HK-2 (cell line): ENCODE measurements around the gene EMX1.
A peak's percentile ranks its signal among the peaks of the same experiment; 100 is the strongest.

ENCODE experiments used
- DNase-seq: peaks from one replicate; pipeline ENCODE4 v3.0.0-alpha.2; 2018; ENCODE audit not compliant: unreplicated experiment

The EMX1 gene

DNA sequence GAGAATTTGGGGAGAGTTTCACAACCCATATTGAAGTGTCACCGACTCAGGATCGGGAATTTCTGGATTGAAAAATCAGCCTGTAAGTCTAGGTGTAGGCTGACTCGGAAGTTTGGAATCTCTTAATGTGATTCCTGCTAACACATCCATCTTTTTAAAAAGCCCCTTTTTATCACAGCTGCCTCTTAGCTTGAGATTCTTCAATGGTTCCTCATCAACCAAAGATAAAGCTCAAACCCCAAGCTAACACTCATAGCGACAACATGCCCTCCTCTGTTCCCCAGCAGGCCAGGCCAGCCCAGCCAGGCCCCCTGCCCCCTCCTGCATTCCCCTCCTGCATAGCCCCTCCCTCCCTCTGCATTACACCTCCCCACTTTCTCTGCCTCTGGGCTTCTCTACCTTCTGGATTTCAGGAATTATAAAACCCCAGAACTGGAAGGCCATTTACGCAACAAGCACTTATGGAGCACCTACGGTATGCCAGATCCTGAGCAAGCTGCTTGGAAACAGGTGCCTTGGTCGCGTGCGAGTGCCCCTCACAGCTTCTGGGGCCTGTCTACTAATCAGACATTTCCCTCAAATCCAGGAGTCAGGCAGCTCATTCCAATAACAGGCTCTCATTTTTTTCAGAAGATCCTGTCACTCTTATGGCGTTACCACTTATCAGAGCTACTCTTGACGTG is 63.4 kb downstream of the EMX1 start:
- peak; percentile 19 for DNase-seq

DNA sequence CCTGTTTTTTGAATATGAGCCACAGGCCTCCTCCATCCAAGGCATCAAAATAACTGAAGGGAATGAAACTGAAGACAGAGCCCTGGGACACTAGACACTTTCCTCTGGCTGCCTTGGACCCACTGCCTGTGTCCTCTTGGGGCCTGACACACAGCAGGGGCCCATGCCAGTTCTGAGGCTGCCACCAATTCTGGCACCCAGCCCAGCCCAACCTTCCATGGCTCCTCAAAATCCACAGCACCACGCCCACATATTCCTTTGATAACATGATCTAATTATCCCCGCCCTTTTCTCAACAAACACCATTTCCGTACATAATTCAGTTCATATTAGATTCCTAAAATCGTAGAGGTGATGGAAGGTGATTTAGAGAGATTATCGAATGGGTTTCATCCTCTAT is 64.2 kb downstream of the EMX1 start:
- DNase-seq, result no peak

DNA sequence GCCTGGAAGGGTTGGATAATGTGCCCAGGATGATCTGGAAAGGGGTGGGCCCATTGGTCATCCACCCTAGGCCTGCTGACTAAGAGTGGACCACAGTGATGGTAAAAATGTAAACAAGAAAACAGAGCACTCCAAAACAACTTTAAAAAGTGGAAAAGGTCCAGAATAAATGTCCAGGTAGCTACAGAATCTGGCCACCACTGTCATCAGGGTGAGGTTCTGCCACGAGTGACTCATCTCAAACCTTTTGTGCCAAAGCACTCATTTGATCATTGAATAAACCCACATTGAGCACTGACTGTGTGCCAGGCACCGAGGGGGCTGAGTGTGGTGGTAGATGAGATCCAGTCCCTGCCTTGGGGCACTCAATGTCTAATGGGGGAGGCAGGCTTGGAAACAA is 64.9 kb downstream of the EMX1 start:
- no peak for DNase-seq

DNA sequence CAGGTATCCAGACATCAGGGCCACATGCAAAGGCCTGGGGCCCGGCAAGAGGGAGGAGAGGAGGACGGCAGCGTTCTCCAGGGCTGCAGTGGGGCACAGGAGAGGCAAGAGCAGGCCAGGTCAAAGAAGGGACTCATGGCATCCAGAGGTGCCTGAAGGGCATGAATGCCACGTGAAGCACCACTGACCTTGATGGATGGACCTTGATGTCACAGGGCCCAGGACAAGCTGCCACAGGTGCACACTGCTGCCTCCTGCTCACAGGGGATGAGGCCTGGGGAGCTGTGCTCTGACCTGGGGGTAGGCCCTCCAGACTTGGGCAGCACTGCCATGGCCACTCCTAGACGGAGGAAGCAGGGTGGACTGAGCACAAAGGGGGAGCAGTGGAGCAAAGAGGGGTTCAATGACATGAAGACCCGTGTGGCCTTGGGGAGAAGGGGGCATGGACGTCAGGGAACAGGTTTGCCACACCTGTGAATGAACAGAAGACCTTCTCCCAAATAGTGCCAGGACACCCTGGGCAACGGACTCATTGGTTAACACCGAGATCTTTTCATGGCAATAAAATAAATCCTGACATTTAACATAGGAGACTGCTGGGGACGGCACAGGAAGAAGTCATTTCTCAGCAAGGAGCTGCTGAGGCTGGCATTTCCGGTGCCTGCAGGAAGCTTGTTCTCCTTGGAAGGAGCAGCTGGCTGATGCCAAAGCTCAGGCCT is 65.6 kb downstream of the EMX1 start:
- no peak for DNase-seq

DNA sequence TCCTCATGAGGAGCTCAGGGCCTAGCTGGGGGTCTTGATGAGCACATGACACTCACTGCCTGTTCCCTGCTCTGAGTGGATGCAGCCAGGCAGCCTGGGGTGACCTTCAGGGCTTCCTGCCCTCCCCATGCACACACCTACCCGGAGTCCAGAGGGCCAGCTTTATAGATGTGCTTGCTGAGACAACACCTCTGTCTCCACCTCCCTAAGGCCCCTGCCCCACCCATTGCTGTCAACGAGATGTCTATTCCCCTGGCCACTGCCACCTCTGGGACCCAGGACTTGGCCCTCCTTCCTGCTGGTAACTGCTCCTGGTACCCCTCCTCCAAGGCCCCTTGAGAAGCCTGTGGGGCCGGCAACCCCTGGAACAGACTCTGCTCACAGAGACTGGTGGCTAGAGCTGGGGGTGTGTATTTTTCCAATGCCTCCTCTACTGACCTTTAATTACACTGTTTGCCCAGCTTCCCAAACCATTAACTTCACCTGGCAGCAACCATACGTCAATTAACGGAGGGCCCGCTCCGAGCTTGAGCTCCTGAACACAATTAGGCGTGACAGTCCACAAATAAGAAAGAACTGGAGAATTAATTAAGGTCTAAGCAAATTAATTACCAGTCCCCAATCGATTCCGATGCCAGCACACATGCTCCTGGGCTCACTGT is 66.3 kb downstream of the EMX1 start:
- DNase-seq, result no peak

DNA sequence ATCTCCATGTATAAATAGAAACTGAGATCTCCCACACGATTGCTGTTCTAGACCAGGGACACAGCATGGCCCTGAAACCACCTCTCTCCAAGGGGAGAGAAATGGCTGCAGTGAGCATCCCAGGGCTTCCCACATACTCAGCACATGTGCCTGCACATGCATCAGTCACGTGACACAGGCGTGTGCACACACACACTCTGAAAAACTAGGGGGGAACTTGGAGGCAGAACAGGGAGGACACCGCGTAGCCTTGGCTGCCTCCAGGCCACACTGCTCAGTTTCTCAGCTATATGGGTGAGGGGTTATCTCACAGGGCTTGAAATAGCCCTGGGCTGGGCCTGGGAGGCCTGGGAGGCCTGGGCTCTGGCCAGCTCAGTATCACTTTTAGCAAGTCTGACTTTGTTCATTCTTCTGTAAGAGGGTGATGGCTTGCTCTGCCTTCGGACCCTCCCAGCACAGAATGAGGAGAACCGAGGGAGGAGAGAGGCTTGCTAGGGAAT is 66.9 kb downstream of the EMX1 start:
- no peak for DNase-seq
